A549 (cell line): ENCODE results near the gene TCF20. TPM values are rescaled to one million over a fixed set of nuclear protein-coding genes. Genes with fewer than 3 reads are reported as not detected.

Source experiments
- ATAC-seq, 2 experiments: fragments of 200-7000 bp in 1 of 2; fragments of >200 bp in 1 of 2; cut with Nextera tagmentation in 1 of 2; cut with Tn5 transposase in 1 of 2; 3 replicates each; pipeline versions ENCODE4 v1.8.0 to v1.9.1; 2018 to 2020; ENCODE audit warnings: mild to moderate bottlenecking in 1 of 2, moderate library complexity in 1 of 2
- CTCF ChIA-PET: fragments of 300-600 bp; sonication (Branson Sonifier 250); formaldehyde crosslinking; extraction: SDS; loops from one replicate; lab custom pipeline; 2021; ENCODE audit warnings: antibody characterized with exemption, inconsistent platforms; lab: Yijun Ruan, JAX
- POLR2A ChIA-PET: fragments of 350-600 bp; formaldehyde crosslinking; extraction: SDS; loops from one replicate; lab custom pipeline; 2021; ENCODE audit warnings: antibody characterized with exemption, inconsistent platforms; lab: Yijun Ruan, JAX
- DNase-seq, 2 experiments: peaks; one replicate each; pipeline versions ENCODE4 v3.0.0 to v3.0.0-alpha.2; 2011 to 2016; ENCODE audit warnings: low read depth in 1 of 2, low spot score in 1 of 2
- FAIRE-seq: peaks from 2 replicates; lab custom pipeline; 2011; peaks lifted over from hg19 to GRCh38; lab: Jason Lieb, UNC
- H3K27ac ChIP-seq, 2 experiments: fragments of >200 bp; sonication (Bioruptor Twin); formaldehyde crosslinking; 3 replicates each; pipeline ENCODE4 v1.5.1; 2016 to 2017
- H3K4me1 ChIP-seq: fragments of >200 bp; sonication (Bioruptor Twin); formaldehyde crosslinking; 3 replicates; pipeline ENCODE4 v1.6.1; 2016
- H3K4me2 ChIP-seq: fragments of >200 bp; sonication (Bioruptor Twin); formaldehyde crosslinking; 3 replicates; pipeline ENCODE4 v1.6.1; 2016
- H3K4me3 ChIP-seq: fragments of >200 bp; sonication (Bioruptor Twin); formaldehyde crosslinking; 3 replicates; pipeline ENCODE4 v1.5.1; 2016
- H3K9me3 ChIP-seq: fragments of >200 bp; sonication (Bioruptor Twin); formaldehyde crosslinking; 3 replicates; pipeline ENCODE4 v1.6.1; 2016
- ATOH8 ChIP-seq: fragments of 250-450 bp; sonication (Bioruptor Pico); IDR thresholded peaks from 2 replicates; pipeline ENCODE4 v1.5.0; 2020; ENCODE audit warnings: low read depth, mild to moderate bottlenecking, moderate library complexity
- BHLHE40 ChIP-seq: IDR thresholded peaks from 2 replicates; pipeline ENCODE4 v1.6.1; 2012; ENCODE audit warnings: low read depth, low read length, inconsistent platforms
- CBX2 ChIP-seq: fragments of 200-600 bp; sonication (generic); IDR thresholded peaks from 2 replicates; pipeline ENCODE4 v1.6.1; 2016; ENCODE audit warnings: low read depth, mild to moderate bottlenecking, borderline replicate concordance
- CHD4 ChIP-seq: fragments of 200-600 bp; sonication (generic); IDR thresholded peaks from 2 replicates; pipeline ENCODE4 v1.6.1; 2016; ENCODE audit warnings: antibody characterized with exemption, mild to moderate bottlenecking, borderline replicate concordance
- EHF ChIP-seq: fragments of 250-450 bp; sonication (Bioruptor Pico); IDR thresholded peaks from 2 replicates; pipeline ENCODE4 v1.5.0; 2020; ENCODE audit warnings: mild to moderate bottlenecking
- FOSB ChIP-seq: fragments of 250-450 bp; sonication (Bioruptor Pico); IDR thresholded peaks from 2 replicates; pipeline ENCODE4 v1.5.0; 2020; ENCODE audit warnings: mild to moderate bottlenecking, moderate library complexity
- GATA3 ChIP-seq: IDR thresholded peaks from 2 replicates; pipeline ENCODE4 v1.6.1; 2012; ENCODE audit warnings: borderline replicate concordance
- HEYL ChIP-seq: fragments of 250-450 bp; sonication (Bioruptor Pico); IDR thresholded peaks from 2 replicates; pipeline ENCODE4 v1.8.0; 2021; ENCODE audit warnings: mild to moderate bottlenecking, moderate library complexity
- HOXB5 ChIP-seq: fragments of 250-450 bp; sonication (Bioruptor Pico); IDR thresholded peaks from 2 replicates; pipeline ENCODE4 v1.5.0; 2020; ENCODE audit warnings: mild to moderate bottlenecking, moderate library complexity
- KDM1A ChIP-seq: fragments of 200-600 bp; sonication (generic); IDR thresholded peaks from 2 replicates; pipeline ENCODE4 v1.6.1; 2016; ENCODE audit warnings: low read depth, mild to moderate bottlenecking
- MAZ ChIP-seq: fragments of 150-350 bp; IDR thresholded peaks from 2 replicates; pipeline ENCODE4 v1.6.1; 2014; ENCODE audit warnings: antibody characterized with exemption, low read depth, low read length, borderline replicate concordance
- NFE2L2 ChIP-seq: fragments of 150-350 bp; conservative IDR thresholded peaks from 2 replicates; pipeline ENCODE4 v1.6.1; 2014; ENCODE audit warnings: low read length
- NPAS2 ChIP-seq: fragments of 250-450 bp; sonication (Bioruptor Pico); IDR thresholded peaks from 2 replicates; pipeline ENCODE4 v1.8.0; 2022; ENCODE audit warnings: mild to moderate bottlenecking, moderate library complexity, borderline replicate concordance
- POLR2A ChIP-seq: IDR thresholded peaks from 2 replicates; pipeline ENCODE4 v1.6.1; 2012; ENCODE audit warnings: mild to moderate bottlenecking, low read length
- POLR2AphosphoS2 ChIP-seq: conservative IDR thresholded peaks from 2 replicates; pipeline ENCODE4 v1.6.1; 2012; ENCODE audit warnings: low read length, improper control_type of control experiment, inconsistent platforms
- RAD21 ChIP-seq, 2 experiments: fragments of >200 bp in 1 of 2; sonication (Bioruptor Twin) in 1 of 2; formaldehyde crosslinking in 1 of 2; IDR thresholded peaks in 1 of 2; conservative IDR thresholded peaks in 1 of 2; 2 replicates in 1 of 2; 3 replicates in 1 of 2; pipeline ENCODE4 v1.6.1; 2012 to 2018; ENCODE audit warnings: inconsistent platforms in 1 of 2
- RARB ChIP-seq: fragments of 250-450 bp; sonication (Bioruptor Pico); IDR thresholded peaks from 2 replicates; pipeline ENCODE4 v1.8.0; 2021; ENCODE audit warnings: mild to moderate bottlenecking, moderate library complexity
- RCOR1 ChIP-seq: fragments of 150-350 bp; IDR thresholded peaks from 2 replicates; pipeline ENCODE4 v1.6.1; 2014; ENCODE audit warnings: antibody characterized with exemption, low read length, low read depth
- TP53 ChIP-seq: fragments of 250-450 bp; sonication (Bioruptor Pico); IDR thresholded peaks from 2 replicates; pipeline ENCODE4 v1.5.0; 2021; ENCODE audit warnings: mild to moderate bottlenecking, moderate library complexity
- ZNF302 ChIP-seq: fragments of 250-450 bp; sonication (Bioruptor Pico); IDR thresholded peaks from 2 replicates; pipeline ENCODE4 v1.9.0; 2021; ENCODE audit warnings: inconsistent platforms, mild to moderate bottlenecking, moderate library complexity
- WGBS: methylation state at CpG from one replicate; pipeline ENCODE4 v1.1.6; 2017; ENCODE audit errors: missing lambda C conversion rate; 5-methylcytosine and 5-hydroxymethylcytosine counted together
- polyA plus RNA-seq, 4 experiments: library from polyadenylated mRNA; depleted of rRNA in 3 of 4; stranded (reverse); fragments of >200 nt; fragmentation: RNase III in 1 of 4; extraction: RNeasy Plus Mini Kit Qiagen cat#74134 plus additional on column Dnase treatment in 1 of 4; gene quantifications; 2 replicates in 3 of 4; 3 replicates in 1 of 4; pipeline ENCODE4 v1.2.3, GENCODE V29; 2011 to 2017
- TF ChIP-seq, protein P1 (sequence below): fragments of 200-600 bp; sonication (generic); IDR thresholded peaks from 2 replicates; pipeline ENCODE4 v1.6.1; 2016; ENCODE audit warnings: antibody characterized with exemption, mild to moderate bottlenecking, moderate library complexity
- TF ChIP-seq, protein P2 (sequence below): fragments of >200 bp; sonication (Bioruptor Twin); formaldehyde crosslinking; IDR thresholded peaks from 2 replicates; pipeline ENCODE4 v1.6.1; 2016

TCF20 gene
- polyA plus RNA-seq, 2 of the 4 experiments (the other 2 are of a cell fraction) = 11.9 to 16.5 TPM

- TF ChIP-seq, protein P1, sequence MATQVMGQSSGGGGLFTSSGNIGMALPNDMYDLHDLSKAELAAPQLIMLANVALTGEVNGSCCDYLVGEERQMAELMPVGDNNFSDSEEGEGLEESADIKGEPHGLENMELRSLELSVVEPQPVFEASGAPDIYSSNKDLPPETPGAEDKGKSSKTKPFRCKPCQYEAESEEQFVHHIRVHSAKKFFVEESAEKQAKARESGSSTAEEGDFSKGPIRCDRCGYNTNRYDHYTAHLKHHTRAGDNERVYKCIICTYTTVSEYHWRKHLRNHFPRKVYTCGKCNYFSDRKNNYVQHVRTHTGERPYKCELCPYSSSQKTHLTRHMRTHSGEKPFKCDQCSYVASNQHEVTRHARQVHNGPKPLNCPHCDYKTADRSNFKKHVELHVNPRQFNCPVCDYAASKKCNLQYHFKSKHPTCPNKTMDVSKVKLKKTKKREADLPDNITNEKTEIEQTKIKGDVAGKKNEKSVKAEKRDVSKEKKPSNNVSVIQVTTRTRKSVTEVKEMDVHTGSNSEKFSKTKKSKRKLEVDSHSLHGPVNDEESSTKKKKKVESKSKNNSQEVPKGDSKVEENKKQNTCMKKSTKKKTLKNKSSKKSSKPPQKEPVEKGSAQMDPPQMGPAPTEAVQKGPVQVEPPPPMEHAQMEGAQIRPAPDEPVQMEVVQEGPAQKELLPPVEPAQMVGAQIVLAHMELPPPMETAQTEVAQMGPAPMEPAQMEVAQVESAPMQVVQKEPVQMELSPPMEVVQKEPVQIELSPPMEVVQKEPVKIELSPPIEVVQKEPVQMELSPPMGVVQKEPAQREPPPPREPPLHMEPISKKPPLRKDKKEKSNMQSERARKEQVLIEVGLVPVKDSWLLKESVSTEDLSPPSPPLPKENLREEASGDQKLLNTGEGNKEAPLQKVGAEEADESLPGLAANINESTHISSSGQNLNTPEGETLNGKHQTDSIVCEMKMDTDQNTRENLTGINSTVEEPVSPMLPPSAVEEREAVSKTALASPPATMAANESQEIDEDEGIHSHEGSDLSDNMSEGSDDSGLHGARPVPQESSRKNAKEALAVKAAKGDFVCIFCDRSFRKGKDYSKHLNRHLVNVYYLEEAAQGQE = no peak
- TF ChIP-seq POLR2AphosphoS2 (no peak), NFE2L2 (no peak), RARB (CRISPR knock-in tag) (no peak), TP53 (CRISPR knock-in tag) (no peak), RAD21 (conservative IDR thresholded peaks at IDR 0.05 in 1 of 2, IDR thresholded peaks at IDR 0.05 in 1 of 2) (no peak), RCOR1 (no peak), MAZ (no peak), CBX2 (no peak), CHD4 (no peak), KDM1A (no peak)
- TF ChIP-seq, protein P2, sequence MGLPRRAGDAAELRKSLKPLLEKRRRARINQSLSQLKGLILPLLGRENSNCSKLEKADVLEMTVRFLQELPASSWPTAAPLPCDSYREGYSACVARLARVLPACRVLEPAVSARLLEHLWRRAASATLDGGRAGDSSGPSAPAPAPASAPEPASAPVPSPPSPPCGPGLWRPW = no peak
Observed at GRCh38 chr22:42304324-42304790, 33.9 kb upstream of the TCF20 start (continued).

GRCh38 chr22:42303396-42304323 is 33.2 kb upstream of the TCF20 start:
- CTCF ChIA-PET = interaction anchor here (1.1 to 1.8 kb wide), 3 partner anchors 11 to 134 kb away, joined by 3 to 5 read pairs (median 4); no protein-coding TSS in a partner anchor
- WGBS = 68% methylated on average over 13 of the region's 21 CpGs
- POLR2A ChIA-PET = no interaction called here

GRCh38 chr22:42301742-42302102 is 31.3 kb upstream of the TCF20 start:
- 89% methylated on average over 8 of the region's 12 CpGs for WGBS
- TF ChIP-seq HEYL (CRISPR knock-in tag) (no peak), GATA3 (no peak), FOSB (CRISPR knock-in tag) (no peak), HOXB5 (CRISPR knock-in tag) (no peak), NPAS2 (CRISPR knock-in tag) (no peak), ATOH8 (no peak), EHF (no peak), POLR2A (no peak), RAD21 (conservative IDR thresholded peaks at IDR 0.05 in 1 of 2, IDR thresholded peaks at IDR 0.05 in 1 of 2) (no peak), BHLHE40 (no peak), ZNF302 (CRISPR knock-in tag) (no peak), CHD4 (no peak)
- TF ChIP-seq, all 56 proteins: peak for 0
- FAIRE-seq (no peak), ATAC-seq (no peak), DNase-seq (no peak)
- no peak overlapping the region for H3K4me3 ChIP-seq
- POLR2A ChIA-PET = no interaction called here
- no peaks in the 10 kb centered on the region for H3K9me3 ChIP-seq
- peaks cover 5% of the 10 kb centered on the region; the same call in 1 of the 3 replicates for H3K4me1 ChIP-seq
- H3K27ac ChIP-seq = no peak overlapping the region
- no peak overlapping the region for H3K4me2 ChIP-seq
- CTCF ChIA-PET = no interaction called here

More at GRCh38 chr22:42303396-42304323, 33.2 kb upstream of the TCF20 start:
- DNase-seq (no peak), FAIRE-seq (no peak), ATAC-seq (peak; percentile 31 to 57; a peak in 3 of 6 replicates)
- H3K27ac ChIP-seq = no peak overlapping the region
- TF ChIP-seq HOXB5 (CRISPR knock-in tag) = no peak
- TF ChIP-seq, protein P2 = no peak
- no peak overlapping the region for H3K4me3 ChIP-seq
- H3K4me2 ChIP-seq = no peak overlapping the region
- peaks cover 5% of the 10 kb centered on the region; the same call in 1 of the 3 replicates for H3K4me1 ChIP-seq
- no peaks in the 10 kb centered on the region for H3K9me3 ChIP-seq
